HepG2 (cell line): ENCODE measurements around the gene DDR1. TPM values are rescaled to one million over a fixed set of nuclear protein-coding genes. Genes with fewer than 3 reads are reported as not detected.

Source experiments
- ATAC-seq: fragments of 200-7000 bp; cut with Tn5 transposase; 3 replicates; pipeline ENCODE4 v1.9.1; 2020; ENCODE audit warnings: mild to moderate bottlenecking, moderate library complexity
- BruUV-seq: library from RNA; stranded (reverse); fragments of 400-500 nt; replicated peaks from 2 replicates; lab custom pipeline; 2021; lab: Mats Ljungman, UMichigan
- CTCF ChIA-PET: fragments of 300-600 bp; formaldehyde crosslinking; extraction: SDS; loops from one replicate; lab custom pipeline; 2021; ENCODE audit warnings: low total read pairs, inconsistent platforms, low intra/inter-chr PET ratio; lab: Yijun Ruan, JAX
- POLR2A ChIA-PET: fragments of 350-600 bp; sonication (Branson Sonifier 250); formaldehyde crosslinking; loops from one replicate; lab custom pipeline; 2020; ENCODE audit warnings: antibody characterized with exemption, inconsistent platforms; lab: Yijun Ruan, JAX
- DNase-seq: peaks from one replicate; pipeline ENCODE4 v3.0.0-alpha.2; 2015; ENCODE audit warnings: low spot score
- FAIRE-seq: peaks from 3 replicates; lab custom pipeline; 2011; peaks lifted over from hg19 to GRCh38; lab: Jason Lieb, UNC
- H2AFZ ChIP-seq: one replicate; pipeline ENCODE4 v1.6.1; 2011; ENCODE audit warnings: low read length, inconsistent platforms
- H3K27ac ChIP-seq: fragments of 300-600 bp; 3 replicates; pipeline ENCODE4 v1.8.0; 2011; ENCODE audit warnings: mixed run types, mild to moderate bottlenecking, mixed read lengths, low read length, inconsistent platforms; ENCODE audit not compliant: insufficient read depth; ENCODE audit errors: extremely low read length
- H3K27me3 ChIP-seq, 2 experiments: fragments of 200-600 bp in 1 of 2; 2 replicates in 1 of 2; 3 replicates in 1 of 2; pipeline versions ENCODE4 v1.6.0 to v1.8.0; 2011; ENCODE audit warnings: low read length in 2 of 2, mild to moderate bottlenecking in 2 of 2, moderate library complexity in 2 of 2, inconsistent platforms in 1 of 2; ENCODE audit not compliant: insufficient read depth in 2 of 2, control insufficient read depth in 1 of 2
- H3K36me3 ChIP-seq, 2 experiments: fragments of 200-600 bp in 1 of 2; replicated peaks in 1 of 2; 2 replicates in 1 of 2; 3 replicates in 1 of 2; pipeline versions ENCODE4 v1.5.1 to v1.8.0; 2011; ENCODE audit warnings: low read length in 2 of 2, inconsistent platforms in 1 of 2; ENCODE audit not compliant: insufficient read depth in 2 of 2, control insufficient read depth in 1 of 2
- H3K4me1 ChIP-seq: 2 replicates; pipeline ENCODE4 v1.5.1; 2012; ENCODE audit warnings: low read length, inconsistent platforms; ENCODE audit not compliant: insufficient read depth
- H3K4me2 ChIP-seq: 2 replicates; pipeline ENCODE4 v1.6.0; 2011; ENCODE audit warnings: low read depth, low read length, inconsistent platforms
- H3K4me3 ChIP-seq, 3 experiments: fragments of 200-600 bp in 1 of 3; sonication (generic), shearing (Covaris generic) in 1 of 3; replicated peaks in 1 of 3; 2 replicates each; pipeline ENCODE4 v1.5.1; 2011 to 2016; ENCODE audit warnings: low read length in 3 of 3, inconsistent platforms in 2 of 3, low read depth in 2 of 3, mild to moderate bottlenecking in 2 of 3, control low read depth in 1 of 3, mixed read lengths in 1 of 3; ENCODE audit not compliant: insufficient read depth in 1 of 3
- H3K79me2 ChIP-seq: one replicate; pipeline ENCODE4 v1.6.1; 2011; ENCODE audit warnings: low read length, inconsistent platforms; ENCODE audit not compliant: insufficient read depth
- H3K9ac ChIP-seq: 2 replicates; pipeline ENCODE4 v1.6.0; 2011; ENCODE audit warnings: mild to moderate bottlenecking, low read depth, low read length, inconsistent platforms; ENCODE audit not compliant: insufficient read depth
- H3K9me3 ChIP-seq: 2 replicates; pipeline ENCODE4 v1.5.1; 2012; ENCODE audit warnings: mild to moderate bottlenecking, low read length
- H4K20me1 ChIP-seq: 2 replicates; pipeline ENCODE4 v1.6.0; 2011; ENCODE audit warnings: inconsistent platforms, mild to moderate bottlenecking, low read length, moderate library complexity; ENCODE audit not compliant: insufficient read depth
- ATF7 ChIP-seq, 2 experiments: fragments of 450-650 bp in 1 of 2; sonication (generic) in 1 of 2; formaldehyde crosslinking in 1 of 2; IDR thresholded peaks; 2 replicates each; pipeline versions ENCODE4 v1.4.0 to v1.6.1; 2016 to 2020; ENCODE audit warnings: antibody characterized with exemption in 1 of 2, mild to moderate bottlenecking in 1 of 2, missing genetic modification reagents in 1 of 2
- BHLHE40 ChIP-seq: IDR thresholded peaks from 2 replicates; pipeline ENCODE4 v1.6.1; 2011; ENCODE audit warnings: low read length, improper control_type of control experiment
- HNF4G ChIP-seq, 2 experiments: sonication (generic) in 1 of 2; formaldehyde crosslinking in 1 of 2; IDR thresholded peaks; 2 replicates each; pipeline versions ENCODE4 v1.4.0 to v1.6.1; 2011 to 2020; ENCODE audit warnings: borderline replicate concordance in 2 of 2, low read depth in 2 of 2, mild to moderate bottlenecking in 2 of 2, low read length in 1 of 2, missing genetic modification reagents in 1 of 2, moderate library complexity in 1 of 2
- MBD4 ChIP-seq: IDR thresholded peaks from 2 replicates; pipeline ENCODE4 v1.6.1; 2012; ENCODE audit warnings: low read length, inconsistent platforms, borderline replicate concordance
- PAX8 ChIP-seq: sonication (generic); formaldehyde crosslinking; IDR thresholded peaks from 2 replicates; pipeline ENCODE4 v1.8.0; 2022; ENCODE audit warnings: mild to moderate bottlenecking, missing genetic modification reagents, borderline replicate concordance
- SMAD9 ChIP-seq: sonication (generic); formaldehyde crosslinking; IDR thresholded peaks from 2 replicates; pipeline ENCODE4 v1.5.1; 2020; ENCODE audit warnings: mild to moderate bottlenecking, missing genetic modification reagents
- ZBTB8A ChIP-seq: sonication (generic); formaldehyde crosslinking; IDR thresholded peaks from 2 replicates; pipeline ENCODE4 v1.4.0; 2020; ENCODE audit warnings: mild to moderate bottlenecking, low read depth, missing genetic modification reagents, borderline replicate concordance
- ZNF543 ChIP-seq: sonication (generic); formaldehyde crosslinking; IDR thresholded peaks from 2 replicates; pipeline ENCODE4 v1.4.0; 2020; ENCODE audit warnings: mild to moderate bottlenecking, missing genetic modification reagents
- ZNF678 ChIP-seq: sonication (generic); formaldehyde crosslinking; IDR thresholded peaks from 2 replicates; pipeline ENCODE4 v1.4.0; 2020; ENCODE audit warnings: mild to moderate bottlenecking, missing genetic modification reagents
- ZNF850 ChIP-seq: sonication (generic); formaldehyde crosslinking; conservative IDR thresholded peaks from 2 replicates; pipeline ENCODE4 v1.9.0; 2021; ENCODE audit warnings: mild to moderate bottlenecking, missing genetic modification reagents
- ZSCAN29 ChIP-seq: sonication (generic); formaldehyde crosslinking; conservative IDR thresholded peaks from 2 replicates; pipeline ENCODE4 v1.4.0; 2020; ENCODE audit warnings: mild to moderate bottlenecking, missing genetic modification reagents
- WGBS: methylation state at CpG from one replicate; pipeline ENCODE4 v1.1.6; 2017; ENCODE audit warnings: low lambda C conversion rate; 5-methylcytosine and 5-hydroxymethylcytosine counted together
- in situ Hi-C: cut with HindIII; loops from 2 replicates; pipeline ENCODE4 v1.10.0; 2017; ENCODE audit warnings: low pct_unique_long_range_greater_than_20kb; ENCODE audit not compliant: extremely low pct_ligation_motif_present
- intact Hi-C: fragments of 100-400 bp; cut with micrococcal nuclease; formaldehyde crosslinking; loops from one replicate; pipeline ENCODE4 v1.10.0; 2022; ENCODE audit not compliant: unreplicated experiment
- polyA plus RNA-seq, 8 experiments: library from polyadenylated mRNA; depleted of rRNA in 3 of 8; stranded (reverse) in 7 of 8; unstranded in 1 of 8; fragments of >200 nt; fragmentation: Illumina TruSeq in 4 of 8; extraction: Trizol in 4 of 8; gene quantifications; 2 replicates each; pipeline versions ENCODE4 v1.2.1 to v1.2.3, GENCODE V29; 2011 to 2016; ENCODE audit warnings: low read depth in 4 of 8, missing spikeins in 1 of 8, mixed read lengths in 1 of 8; ENCODE audit not compliant: insufficient read depth in 1 of 8
- total RNA-seq, 5 experiments: library from RNA; depleted of rRNA; stranded (reverse); fragments of >200 nt; fragmentation: Illumina TruSeq; extraction: Trizol; gene quantifications; 2 replicates each; pipeline ENCODE4 v1.2.3, GENCODE V29; 2016; ENCODE audit warnings: low read depth in 1 of 5
- TF ChIP-seq, protein P1 (sequence below): sonication (generic); formaldehyde crosslinking; IDR thresholded peaks from 2 replicates; pipeline ENCODE4 v1.4.0; 2020; ENCODE audit warnings: missing genetic modification reagents

DDR1 gene
- total and polyA plus RNA-seq, 2 of the 13 experiments (the other 11 are each of a cell fraction or from before 2014, with no cell fraction given) = 16.7 to 20.2 TPM

DNA sequence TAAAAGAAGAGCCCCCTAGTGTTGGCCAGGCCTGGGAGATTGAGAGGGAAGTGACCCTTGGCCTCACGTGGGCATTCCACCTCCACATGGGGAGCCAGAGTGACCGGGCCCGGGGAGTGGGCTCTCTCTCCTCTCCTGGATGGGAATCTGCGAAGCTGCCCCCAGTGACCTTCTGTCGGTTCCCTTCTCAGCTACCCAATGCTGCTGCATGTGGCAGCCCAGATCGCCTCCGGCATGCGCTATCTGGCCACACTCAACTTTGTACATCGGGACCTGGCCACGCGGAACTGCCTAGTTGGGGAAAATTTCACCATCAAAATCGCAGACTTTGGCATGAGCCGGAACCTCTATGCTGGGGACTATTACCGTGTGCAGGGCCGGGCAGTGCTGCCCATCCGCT, 13.6 kb downstream of the DDR1 start:
- ChIA-PET POLR2A (no interaction called here), CTCF (no interaction called here)
- no peak for ATAC-seq
- Histone ChIP-seq H4K20me1 (no peaks in the 10 kb centered on the region), H3K79me2 (no peaks in the 10 kb centered on the region), H3K4me3 (no peak overlapping the region), H3K4me2 (no peak overlapping the region), H3K27me3 (no peaks in the 10 kb centered on the region), H3K4me1 (no peaks in the 10 kb centered on the region), H3K36me3 (peaks cover 29 to 53% of the 10 kb centered on the region in 2 experiments; a peak in 4 of 5 replicates), H2AFZ (no peak overlapping the region), H3K9ac (no peak overlapping the region), H3K9me3 (no peaks in the 10 kb centered on the region), H3K27ac (no peak overlapping the region)
- in situ Hi-C loops (no loop called here), intact Hi-C loops (no loop called here)
- 93% methylated on average over 11 of the region's 16 CpGs for WGBS
- no peak for FAIRE-seq
- BruUV-seq = no TSS peak
- no peak for DNase-seq
- no peak for TF ChIP-seq PAX8
- 0 out of 2 replicates have a peak, but pooled peaks have one; percentile 6 for TF ChIP-seq HNF4G (IDR thresholded peaks at IDR 0.05; ENCODE audit: borderline replicate concordance, low read depth, low read length)
- no peak for TF ChIP-seq HNF4G (CRISPR knock-in tag; IDR thresholded peaks at IDR 0.05; ENCODE audit: borderline replicate concordance, low read depth)

DNA sequence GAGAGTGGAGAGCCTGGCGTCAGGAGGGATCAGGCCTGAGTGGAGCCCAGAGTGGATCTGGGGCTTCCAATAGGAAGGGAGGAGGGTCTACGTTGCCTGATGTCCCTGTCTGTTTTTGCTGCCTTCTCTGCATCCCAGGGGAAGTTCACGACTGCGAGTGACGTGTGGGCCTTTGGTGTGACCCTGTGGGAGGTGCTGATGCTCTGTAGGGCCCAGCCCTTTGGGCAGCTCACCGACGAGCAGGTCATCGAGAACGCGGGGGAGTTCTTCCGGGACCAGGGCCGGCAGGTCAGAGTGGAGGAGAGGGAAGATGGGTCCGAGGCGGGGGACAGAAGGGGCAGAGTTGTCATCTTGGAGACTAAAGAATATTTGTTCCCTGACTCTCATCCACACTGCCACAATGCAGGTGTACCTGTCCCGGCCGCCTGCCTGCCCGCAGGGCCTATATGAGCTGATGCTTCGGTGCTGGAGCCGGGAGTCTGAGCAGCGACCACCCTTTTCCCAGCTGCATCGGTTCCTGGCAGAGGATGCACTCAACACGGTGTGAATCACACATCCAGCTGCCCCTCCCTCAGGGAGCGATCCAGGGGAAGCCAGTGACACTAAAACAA, 14.5 kb downstream of the DDR1 start:
- BruUV-seq = no TSS peak
- Histone ChIP-seq H3K9me3 (no peaks in the 10 kb centered on the region), H2AFZ (no peak overlapping the region), H3K27me3 (no peaks in the 10 kb centered on the region), H3K4me2 (no peak overlapping the region), H3K4me1 (no peaks in the 10 kb centered on the region), H3K4me3 (no peak overlapping the region), H3K36me3 (peaks cover 22 to 46% of the 10 kb centered on the region in 2 experiments; a peak in 4 of 5 replicates), H3K79me2 (no peaks in the 10 kb centered on the region), H3K9ac (no peak overlapping the region), H3K27ac (no peak overlapping the region), H4K20me1 (no peaks in the 10 kb centered on the region)
- FAIRE-seq (no peak), DNase-seq (no peak), ATAC-seq (no peak)
- in situ Hi-C loops (no loop called here), intact Hi-C loops (no loop called here)
- POLR2A ChIA-PET = interaction anchor here (1.5 kb wide), 1 partner anchor 16 kb away, joined by 3 read pairs; no protein-coding TSS in a partner anchor
- CTCF ChIA-PET = no interaction called here
- WGBS = 90% methylated on average over 23 of the region's 23 CpGs
- TF ChIP-seq ZBTB8A (CRISPR knock-in tag) (no peak), BHLHE40 (no peak), SMAD9 (CRISPR knock-in tag) (no peak), ZNF850 (no peak), ZNF678 (CRISPR knock-in tag) (no peak), MBD4 (no peak), ZSCAN29 (CRISPR knock-in tag) (no peak), ATF7 (IDR thresholded peaks at IDR 0.05) (no peak), ATF7 (CRISPR knock-in tag; IDR thresholded peaks at IDR 0.05) (no peak), ZNF543 (no peak)
- TF ChIP-seq, protein P1, sequence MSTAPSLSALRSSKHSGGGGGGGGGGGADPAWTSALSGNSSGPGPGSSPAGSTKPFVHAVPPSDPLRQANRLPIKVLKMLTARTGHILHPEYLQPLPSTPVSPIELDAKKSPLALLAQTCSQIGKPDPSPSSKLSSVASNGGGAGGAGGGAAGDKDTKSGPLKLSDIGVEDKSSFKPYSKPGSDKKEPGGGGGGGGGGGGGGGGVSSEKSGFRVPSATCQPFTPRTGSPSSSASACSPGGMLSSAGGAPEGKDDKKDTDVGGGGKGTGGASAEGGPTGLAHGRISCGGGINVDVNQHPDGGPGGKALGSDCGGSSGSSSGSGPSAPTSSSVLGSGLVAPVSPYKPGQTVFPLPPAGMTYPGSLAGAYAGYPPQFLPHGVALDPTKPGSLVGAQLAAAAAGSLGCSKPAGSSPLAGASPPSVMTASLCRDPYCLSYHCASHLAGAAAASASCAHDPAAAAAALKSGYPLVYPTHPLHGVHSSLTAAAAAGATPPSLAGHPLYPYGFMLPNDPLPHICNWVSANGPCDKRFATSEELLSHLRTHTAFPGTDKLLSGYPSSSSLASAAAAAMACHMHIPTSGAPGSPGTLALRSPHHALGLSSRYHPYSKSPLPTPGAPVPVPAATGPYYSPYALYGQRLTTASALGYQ = no peak
